ENCODE results near the gene FAM204A. TPM values are rescaled to one million over a fixed set of nuclear protein-coding genes. Genes with fewer than 3 reads are reported as not detected.

The FAM204A gene
- total RNA-seq, 5 donors from 2014 or later (not counting 1 experiment from before 2014, with no cell fraction given), result 57.1 to 63.3 (median 58.0) TPM

DNA sequence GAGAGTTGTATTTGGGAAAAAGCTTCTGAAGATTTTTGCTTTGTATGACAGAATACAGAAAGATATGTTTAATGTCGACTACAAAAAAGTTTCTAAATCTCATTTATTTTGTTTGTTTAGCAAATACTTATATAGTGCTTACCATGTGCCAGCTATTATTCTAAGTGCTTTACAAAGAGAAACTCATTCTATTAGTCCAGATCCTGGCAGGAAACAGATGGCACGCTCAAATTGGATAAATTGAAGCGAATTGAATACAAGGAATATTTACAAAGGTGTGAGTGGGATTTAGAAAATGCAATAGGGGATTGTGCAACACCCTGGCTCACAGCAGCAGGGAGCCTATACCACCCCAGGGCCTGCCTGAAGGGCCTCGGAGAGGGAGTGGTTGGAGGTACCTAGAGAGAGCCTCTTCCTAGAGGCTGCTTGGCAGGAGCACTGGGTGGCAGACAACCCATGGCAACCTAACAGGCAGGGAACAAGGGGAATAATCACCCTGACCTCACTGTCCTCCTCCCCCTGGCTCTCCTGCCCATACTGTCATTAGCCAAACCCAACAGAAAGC lies 27.6 kb upstream of the FAM204A start:
- no peaks in the 10 kb centered on the region for H3K27me3 ChIP-seq (replicated peaks in 1 of 2; ENCODE audit: control insufficient read depth in 2 of 2, extremely low read depth in 1 of 2, insufficient read depth in 2 of 2, low read length in 1 of 2)
- Mint-ChIP-seq H3K4me3 (no peak overlapping the region), H3K36me3 (no peaks in the 10 kb centered on the region), H3K4me1 (no peaks in the 10 kb centered on the region), H3K9me3 (peaks cover 0 to 10% (median 10%) of the 10 kb centered on the region in 3 donors), H3K27ac (no peak overlapping the region), H3K27me3 (peaks cover 24 to 27% of the 10 kb centered on the region in 2 donors)
- no peak overlapping the region for H3K4me3 ChIP-seq (ENCODE audit: control insufficient read depth in 1 of 2, extremely low read depth in 1 of 2, low read length in 1 of 2)
- ATAC-seq (replicated peaks in 1 of 4), result no peak
- H3K27ac ChIP-seq (ENCODE audit: low read length), result no peak overlapping the region
- no peak for DNase-seq
- no peaks in the 10 kb centered on the region for H3K9me3 ChIP-seq
- CTCF ChIA-PET, result no interaction called here
- WGBS (ENCODE audit: insufficient coverage), result no CpG with 5 or more reads among the region's 4 CpGs
- no peaks in the 10 kb centered on the region for H3K4me1 ChIP-seq (ENCODE audit: control insufficient read depth in 1 of 2, extremely low read depth in 1 of 2, insufficient read depth in 2 of 2, low read length in 2 of 2)
- POLR2A ChIA-PET, result interaction anchor here in 1 of 2 donors (0.5 kb wide), 1 partner anchor 316 kb away, joined by 6 read pairs; no protein-coding TSS in a partner anchor
- no peaks in the 10 kb centered on the region for H3K36me3 ChIP-seq (ENCODE audit: control insufficient read depth in 2 of 2, extremely low read depth in 1 of 2, insufficient read depth in 1 of 2, low read length in 1 of 2)

DNA sequence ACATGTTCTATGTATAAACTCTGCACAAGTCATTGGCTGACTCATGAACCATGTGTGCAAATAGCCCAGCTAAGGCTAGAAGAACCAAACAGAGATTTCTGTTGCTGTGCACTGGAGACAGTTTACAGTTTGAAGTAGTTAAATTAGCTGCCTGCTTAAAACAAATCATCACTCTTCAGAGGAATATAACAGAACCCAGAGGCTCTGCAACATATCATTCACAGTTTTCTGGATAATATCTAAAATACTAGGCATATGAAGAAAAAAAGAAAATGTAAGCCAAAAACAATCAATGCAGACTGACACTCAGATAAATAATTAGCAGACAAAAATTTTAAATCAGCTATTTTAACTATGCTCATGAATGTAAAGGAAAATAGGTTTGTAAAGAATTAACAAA lies 23.6 kb upstream of the FAM204A start:
- CTCF ChIA-PET, result no interaction called here
- Histone ChIP-seq H3K4me3 (ENCODE audit: control insufficient read depth in 1 of 2, extremely low read depth in 1 of 2, low read length in 1 of 2) (no peak overlapping the region), H3K9me3 (no peaks in the 10 kb centered on the region), H3K36me3 (ENCODE audit: control insufficient read depth in 2 of 2, extremely low read depth in 1 of 2, insufficient read depth in 1 of 2, low read length in 1 of 2) (no peaks in the 10 kb centered on the region), H3K27ac (ENCODE audit: low read length) (no peak overlapping the region), H3K4me1 (ENCODE audit: control insufficient read depth in 1 of 2, extremely low read depth in 1 of 2, insufficient read depth in 2 of 2, low read length in 2 of 2) (no peaks in the 10 kb centered on the region), H3K27me3 (replicated peaks in 1 of 2; ENCODE audit: control insufficient read depth in 2 of 2, extremely low read depth in 1 of 2, insufficient read depth in 2 of 2, low read length in 1 of 2) (no peaks in the 10 kb centered on the region)
- H3K9me3 Mint-ChIP-seq, result peaks cover 0 to 10% (median 10%) of the 10 kb centered on the region in 3 donors
- H3K4me1 Mint-ChIP-seq, result no peaks in the 10 kb centered on the region
- peaks cover 10 to 12% of the 10 kb centered on the region in 2 donors for H3K27me3 Mint-ChIP-seq
- no peak overlapping the region for H3K4me3 Mint-ChIP-seq
- DNase-seq (no peak), ATAC-seq (replicated peaks in 1 of 4) (no peak)
- no peaks in the 10 kb centered on the region for H3K36me3 Mint-ChIP-seq
- POLR2A ChIA-PET, result no interaction called here
- H3K27ac Mint-ChIP-seq, result no peak overlapping the region

DNA sequence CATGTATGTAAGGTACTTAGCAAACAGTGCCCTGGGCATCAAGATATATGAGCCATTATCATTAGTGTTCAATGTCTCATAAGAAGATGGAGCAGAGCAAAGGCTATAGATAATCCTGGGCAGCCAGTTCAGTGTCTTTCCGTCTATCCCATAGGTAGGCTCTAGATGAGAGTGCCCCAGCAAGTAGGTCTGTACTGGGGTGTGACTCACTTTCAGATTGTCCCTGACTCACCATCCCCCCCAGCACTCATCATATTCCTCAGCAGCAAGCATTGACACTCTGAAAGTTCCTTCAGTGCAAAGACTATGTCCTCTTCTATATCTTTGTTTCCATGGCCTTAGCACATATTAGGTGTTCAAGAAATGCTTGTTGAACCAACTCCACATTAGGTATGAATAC lies 20.0 kb upstream of the FAM204A start:
- no peaks in the 10 kb centered on the region for H3K36me3 ChIP-seq (ENCODE audit: control insufficient read depth in 2 of 2, extremely low read depth in 1 of 2, insufficient read depth in 1 of 2, low read length in 1 of 2)
- H3K27me3 Mint-ChIP-seq, result peaks cover 7 to 10% of the 10 kb centered on the region in 2 donors
- H3K4me1 ChIP-seq (ENCODE audit: control insufficient read depth in 1 of 2, extremely low read depth in 1 of 2, insufficient read depth in 2 of 2, low read length in 2 of 2), result no peaks in the 10 kb centered on the region
- no peak for DNase-seq
- WGBS (ENCODE audit: insufficient coverage), result no CpG with 5 or more reads among the region's 1 CpG
- no peak overlapping the region for H3K27ac Mint-ChIP-seq
- ATAC-seq (replicated peaks in 1 of 4), result no peak
- ChIA-PET CTCF (no interaction called here), POLR2A (no interaction called here)
- no peaks in the 10 kb centered on the region for H3K9me3 ChIP-seq
- no peak overlapping the region for H3K4me3 ChIP-seq (ENCODE audit: control insufficient read depth in 1 of 2, extremely low read depth in 1 of 2, low read length in 1 of 2)
- H3K27me3 ChIP-seq (replicated peaks in 1 of 2; ENCODE audit: control insufficient read depth in 2 of 2, extremely low read depth in 1 of 2, insufficient read depth in 2 of 2, low read length in 1 of 2), result no peaks in the 10 kb centered on the region
- H3K36me3 Mint-ChIP-seq, result no peaks in the 10 kb centered on the region
- H3K4me1 Mint-ChIP-seq, result no peaks in the 10 kb centered on the region
- H3K27ac ChIP-seq (ENCODE audit: low read length), result no peak overlapping the region
- no peak overlapping the region for H3K4me3 Mint-ChIP-seq
- peaks cover 0 to 10% (median 10%) of the 10 kb centered on the region in 3 donors for H3K9me3 Mint-ChIP-seq

DNA sequence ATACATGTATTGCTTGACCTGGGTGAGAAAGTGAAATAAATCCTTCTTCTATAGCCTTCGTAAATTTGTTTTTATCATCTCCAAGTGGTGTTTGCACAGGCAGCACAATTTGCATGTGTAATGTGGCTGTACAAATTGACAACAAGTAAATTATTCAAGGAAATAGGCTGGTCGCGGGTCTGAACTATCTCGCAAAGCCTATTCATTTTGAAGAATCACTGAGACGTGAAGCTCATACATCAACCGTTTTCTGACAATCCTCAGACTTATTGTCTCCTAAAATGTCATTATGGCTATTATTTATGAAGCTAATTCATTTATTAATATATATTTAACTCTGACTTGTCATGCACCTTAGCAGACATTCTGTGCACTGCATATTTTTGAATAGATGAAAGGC lies 16.2 kb upstream of the FAM204A start:
- Histone ChIP-seq H3K36me3 (ENCODE audit: control insufficient read depth in 2 of 2, extremely low read depth in 1 of 2, insufficient read depth in 1 of 2, low read length in 1 of 2) (no peaks in the 10 kb centered on the region), H3K4me3 (ENCODE audit: control insufficient read depth in 1 of 2, extremely low read depth in 1 of 2, low read length in 1 of 2) (no peak overlapping the region), H3K9me3 (no peaks in the 10 kb centered on the region), H3K27ac (ENCODE audit: low read length) (no peak overlapping the region), H3K4me1 (ENCODE audit: control insufficient read depth in 1 of 2, extremely low read depth in 1 of 2, insufficient read depth in 2 of 2, low read length in 2 of 2) (no peaks in the 10 kb centered on the region), H3K27me3 (replicated peaks in 1 of 2; ENCODE audit: control insufficient read depth in 2 of 2, extremely low read depth in 1 of 2, insufficient read depth in 2 of 2, low read length in 1 of 2) (peaks cover 0 to 4% of the 10 kb centered on the region in 2 experiments)
- Mint-ChIP-seq H3K4me3 (no peak overlapping the region), H3K9me3 (no peaks in the 10 kb centered on the region), H3K36me3 (no peaks in the 10 kb centered on the region), H3K4me1 (no peaks in the 10 kb centered on the region), H3K27me3 (peaks cover 30 to 35% of the 10 kb centered on the region in 2 donors), H3K27ac (no peak overlapping the region)
- no peak for DNase-seq
- 100% methylated on average over 3 of the region's 6 CpGs for WGBS (ENCODE audit: insufficient coverage)
- POLR2A ChIA-PET, result no interaction called here
- CTCF ChIA-PET, result no interaction called here
- no peak for ATAC-seq (replicated peaks in 1 of 4)

DNA sequence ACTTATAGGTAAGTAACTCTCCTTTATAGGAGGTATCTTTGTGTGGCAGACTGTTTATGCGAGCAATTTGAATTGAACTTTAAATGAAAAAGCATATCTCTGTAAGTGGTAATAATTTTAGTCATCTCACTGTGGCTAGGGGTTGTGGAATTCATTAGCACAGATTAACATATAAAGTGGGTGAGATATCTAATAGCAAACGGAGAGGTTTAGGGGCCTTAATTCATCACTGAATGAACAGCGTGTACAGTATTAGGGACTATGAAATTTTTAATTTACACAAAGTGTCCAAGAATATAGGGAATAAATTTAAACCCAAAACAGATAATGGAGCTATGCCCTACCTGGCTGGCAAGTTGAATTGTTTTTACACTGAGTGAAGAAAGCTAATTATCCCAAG lies 15.7 kb upstream of the FAM204A start:
- ATAC-seq (replicated peaks in 1 of 4) (no peak), DNase-seq (no peak)
- Mint-ChIP-seq H3K9me3 (no peaks in the 10 kb centered on the region), H3K36me3 (no peaks in the 10 kb centered on the region), H3K4me1 (no peaks in the 10 kb centered on the region), H3K27me3 (peaks cover 32 to 37% of the 10 kb centered on the region in 2 donors), H3K4me3 (no peak overlapping the region), H3K27ac (no peak overlapping the region)
- Histone ChIP-seq H3K27me3 (replicated peaks in 1 of 2; ENCODE audit: control insufficient read depth in 2 of 2, extremely low read depth in 1 of 2, insufficient read depth in 2 of 2, low read length in 1 of 2) (peaks cover 0 to 4% of the 10 kb centered on the region in 2 experiments), H3K4me1 (ENCODE audit: control insufficient read depth in 1 of 2, extremely low read depth in 1 of 2, insufficient read depth in 2 of 2, low read length in 2 of 2) (no peaks in the 10 kb centered on the region), H3K27ac (ENCODE audit: low read length) (no peak overlapping the region), H3K9me3 (no peaks in the 10 kb centered on the region), H3K4me3 (ENCODE audit: control insufficient read depth in 1 of 2, extremely low read depth in 1 of 2, low read length in 1 of 2) (no peak overlapping the region), H3K36me3 (ENCODE audit: control insufficient read depth in 2 of 2, extremely low read depth in 1 of 2, insufficient read depth in 1 of 2, low read length in 1 of 2) (no peaks in the 10 kb centered on the region)
- POLR2A ChIA-PET, result no interaction called here
- WGBS (ENCODE audit: insufficient coverage), result no CpG with 5 or more reads among the region's 3 CpGs
- CTCF ChIA-PET, result no interaction called here

DNA sequence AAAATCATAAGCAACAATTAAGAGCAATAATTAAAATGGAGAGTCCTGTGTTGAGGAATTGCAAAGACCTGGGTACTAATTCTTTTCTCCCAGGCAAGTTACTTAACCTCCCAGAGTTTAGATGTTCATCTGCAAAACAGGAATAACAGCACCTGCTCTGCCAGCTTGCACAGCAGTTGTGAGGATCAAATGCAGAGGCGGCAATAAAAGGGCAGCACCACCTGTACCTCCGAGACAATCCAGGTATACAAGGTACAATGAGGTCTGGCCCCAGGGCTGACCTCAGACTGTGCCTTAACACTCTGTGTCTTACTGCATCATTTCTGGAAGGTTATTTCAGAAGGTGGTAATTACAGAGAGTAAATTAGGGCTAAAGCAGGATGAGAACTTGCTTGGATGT lies 14.5 kb upstream of the FAM204A start:
- POLR2A ChIA-PET, result no interaction called here
- WGBS (ENCODE audit: insufficient coverage), result 100% methylated on average over 2 of the region's 2 CpGs
- Histone ChIP-seq H3K4me3 (ENCODE audit: control insufficient read depth in 1 of 2, extremely low read depth in 1 of 2, low read length in 1 of 2) (no peak overlapping the region), H3K27me3 (replicated peaks in 1 of 2; ENCODE audit: control insufficient read depth in 2 of 2, extremely low read depth in 1 of 2, insufficient read depth in 2 of 2, low read length in 1 of 2) (peaks cover 2 to 10% of the 10 kb centered on the region in 2 experiments), H3K4me1 (ENCODE audit: control insufficient read depth in 1 of 2, extremely low read depth in 1 of 2, insufficient read depth in 2 of 2, low read length in 2 of 2) (no peaks in the 10 kb centered on the region), H3K9me3 (no peaks in the 10 kb centered on the region), H3K27ac (ENCODE audit: low read length) (no peak overlapping the region), H3K36me3 (ENCODE audit: control insufficient read depth in 2 of 2, extremely low read depth in 1 of 2, insufficient read depth in 1 of 2, low read length in 1 of 2) (no peaks in the 10 kb centered on the region)
- H3K27me3 Mint-ChIP-seq, result peaks cover 36 to 43% of the 10 kb centered on the region in 2 donors
- no peak overlapping the region for H3K27ac Mint-ChIP-seq
- H3K9me3 Mint-ChIP-seq, result no peaks in the 10 kb centered on the region
- no peak for DNase-seq
- H3K4me1 Mint-ChIP-seq, result no peaks in the 10 kb centered on the region
- no peaks in the 10 kb centered on the region for H3K36me3 Mint-ChIP-seq
- H3K4me3 Mint-ChIP-seq, result no peak overlapping the region
- CTCF ChIA-PET, result no interaction called here
- no peak for ATAC-seq (replicated peaks in 1 of 4)

DNA sequence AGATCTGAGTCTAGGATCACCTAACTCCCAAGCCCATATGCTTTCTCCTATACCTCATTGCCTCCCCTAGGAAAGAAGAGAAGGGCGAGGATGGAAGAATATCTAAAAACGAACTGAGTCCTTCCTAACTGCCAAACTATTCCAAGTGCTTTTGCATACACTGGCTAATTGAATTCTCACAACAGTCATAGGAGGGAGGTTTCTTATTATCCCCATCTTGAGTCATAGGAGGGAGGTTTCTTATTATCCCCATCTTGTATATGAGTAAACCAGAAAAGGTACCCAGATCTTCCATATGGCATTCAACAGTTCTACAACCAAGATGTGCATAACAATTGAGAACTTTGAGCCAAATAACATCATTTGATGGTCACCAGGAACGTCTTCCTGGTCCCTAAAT lies 13.1 kb upstream of the FAM204A start:
- CTCF ChIA-PET, result no interaction called here
- Mint-ChIP-seq H3K27me3 (peaks cover 43 to 44% of the 10 kb centered on the region in 2 donors), H3K9me3 (peaks cover 0 to 4% (median 0%) of the 10 kb centered on the region in 3 donors), H3K27ac (no peak overlapping the region), H3K36me3 (no peaks in the 10 kb centered on the region), H3K4me3 (no peak overlapping the region), H3K4me1 (no peaks in the 10 kb centered on the region)
- Histone ChIP-seq H3K27ac (ENCODE audit: low read length) (no peak overlapping the region), H3K4me3 (ENCODE audit: control insufficient read depth in 1 of 2, extremely low read depth in 1 of 2, low read length in 1 of 2) (no peak overlapping the region), H3K36me3 (ENCODE audit: control insufficient read depth in 2 of 2, extremely low read depth in 1 of 2, insufficient read depth in 1 of 2, low read length in 1 of 2) (no peaks in the 10 kb centered on the region), H3K4me1 (ENCODE audit: control insufficient read depth in 1 of 2, extremely low read depth in 1 of 2, insufficient read depth in 2 of 2, low read length in 2 of 2) (no peaks in the 10 kb centered on the region), H3K9me3 (no peaks in the 10 kb centered on the region), H3K27me3 (replicated peaks in 1 of 2; ENCODE audit: control insufficient read depth in 2 of 2, extremely low read depth in 1 of 2, insufficient read depth in 2 of 2, low read length in 1 of 2) (peaks cover 3 to 10% of the 10 kb centered on the region in 2 experiments)
- POLR2A ChIA-PET, result no interaction called here
- no CpG with 5 or more reads among the region's 3 CpGs for WGBS (ENCODE audit: insufficient coverage)
- no peak for ATAC-seq (replicated peaks in 1 of 4)
- DNase-seq, result no peak
